Measurements from ENCODE around the gene PPIF.

DNA sequence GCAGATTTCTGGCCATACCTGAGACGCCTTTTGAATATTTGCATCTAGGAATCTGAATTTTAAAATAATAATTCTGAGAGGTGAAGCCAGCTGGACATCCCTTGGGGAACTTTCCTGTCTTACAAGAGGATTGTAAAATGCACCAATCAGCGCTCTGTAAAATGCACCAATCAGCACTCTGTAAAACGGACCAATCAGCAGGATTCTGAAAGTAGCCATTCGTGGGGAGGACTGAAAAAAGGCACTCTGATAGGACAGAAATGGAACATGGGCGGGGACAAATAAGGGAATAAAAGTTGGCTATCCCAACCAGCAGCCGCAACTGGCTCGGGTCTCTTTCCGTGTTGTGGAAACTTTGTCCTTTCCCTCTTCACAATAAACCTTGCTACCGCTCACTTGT is 9.9 kb downstream of the PPIF start:
- TF ChIP-seq, protein P1, sequence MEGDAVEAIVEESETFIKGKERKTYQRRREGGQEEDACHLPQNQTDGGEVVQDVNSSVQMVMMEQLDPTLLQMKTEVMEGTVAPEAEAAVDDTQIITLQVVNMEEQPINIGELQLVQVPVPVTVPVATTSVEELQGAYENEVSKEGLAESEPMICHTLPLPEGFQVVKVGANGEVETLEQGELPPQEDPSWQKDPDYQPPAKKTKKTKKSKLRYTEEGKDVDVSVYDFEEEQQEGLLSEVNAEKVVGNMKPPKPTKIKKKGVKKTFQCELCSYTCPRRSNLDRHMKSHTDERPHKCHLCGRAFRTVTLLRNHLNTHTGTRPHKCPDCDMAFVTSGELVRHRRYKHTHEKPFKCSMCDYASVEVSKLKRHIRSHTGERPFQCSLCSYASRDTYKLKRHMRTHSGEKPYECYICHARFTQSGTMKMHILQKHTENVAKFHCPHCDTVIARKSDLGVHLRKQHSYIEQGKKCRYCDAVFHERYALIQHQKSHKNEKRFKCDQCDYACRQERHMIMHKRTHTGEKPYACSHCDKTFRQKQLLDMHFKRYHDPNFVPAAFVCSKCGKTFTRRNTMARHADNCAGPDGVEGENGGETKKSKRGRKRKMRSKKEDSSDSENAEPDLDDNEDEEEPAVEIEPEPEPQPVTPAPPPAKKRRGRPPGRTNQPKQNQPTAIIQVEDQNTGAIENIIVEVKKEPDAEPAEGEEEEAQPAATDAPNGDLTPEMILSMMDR (IDR thresholded peaks at IDR 0.05) = no peak
- TF ChIP-seq POLR2A (IDR thresholded peaks at IDR 0.05) = no peak
- TF ChIP-seq POLR2AphosphoS5 (IDR thresholded peaks at IDR 0.05) = no peak
